ENCODE measurements around the gene VSTM1.

Gene VSTM1

DNA sequence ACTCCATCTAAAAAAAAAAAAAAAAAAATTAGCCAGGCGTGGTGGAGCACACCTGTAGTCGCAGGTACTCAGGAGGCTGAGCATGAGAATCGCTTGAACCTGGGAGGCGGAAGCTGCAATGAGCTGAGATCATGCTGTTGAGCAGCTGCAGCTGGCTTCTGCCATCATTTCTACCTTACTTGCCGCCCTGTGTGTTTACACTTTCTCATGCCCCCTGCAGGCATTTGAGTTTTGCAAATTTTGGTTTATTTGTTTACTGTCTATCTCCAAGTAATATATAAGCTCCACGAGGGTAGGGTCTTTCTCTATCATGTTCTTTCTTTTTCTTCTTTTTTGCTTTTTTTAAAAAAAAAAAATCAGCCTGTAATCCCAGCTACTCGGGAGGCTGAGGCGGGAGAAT, 54.3 kb downstream of the VSTM1 start:
- no peak for DNase-seq

DNA sequence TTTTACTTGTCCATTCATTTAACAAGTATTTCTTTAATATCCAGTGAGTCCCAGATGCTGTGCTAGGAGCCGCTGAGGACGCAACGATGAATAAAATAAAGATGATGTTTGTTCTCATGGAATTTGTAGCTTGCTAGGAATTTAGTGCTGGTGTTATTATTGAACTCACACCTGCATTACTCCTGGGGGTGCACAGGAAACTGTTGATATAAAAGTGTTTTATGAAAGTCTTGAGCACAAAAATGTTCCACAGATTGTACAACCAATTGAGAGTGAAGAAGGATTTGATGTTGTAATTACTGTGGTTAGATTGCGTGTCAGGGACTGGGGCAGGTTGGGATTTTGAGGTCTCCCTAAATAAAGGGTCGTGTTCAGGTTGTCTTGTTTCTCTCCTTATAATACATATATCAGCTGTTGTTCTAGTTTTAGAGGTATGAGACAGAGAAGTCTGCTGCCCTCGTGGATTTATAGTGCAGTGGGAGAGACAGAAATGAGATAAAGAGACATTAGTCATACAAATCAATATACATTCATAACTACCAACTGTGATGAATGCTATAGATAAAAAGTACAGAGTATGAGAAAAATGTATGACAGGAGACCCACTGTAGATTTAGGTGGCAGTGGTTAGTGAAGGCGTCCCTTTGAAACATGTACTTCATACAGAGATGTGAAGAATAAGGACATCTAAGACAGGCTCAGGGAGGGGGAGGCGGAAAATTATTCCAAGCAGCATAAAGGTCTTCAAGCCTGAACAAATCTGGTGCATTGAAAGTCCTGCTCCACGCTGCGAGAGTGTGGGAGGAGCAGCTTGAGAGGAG, 61.0 kb downstream of the VSTM1 start:
- DNase-seq = no peak

DNA sequence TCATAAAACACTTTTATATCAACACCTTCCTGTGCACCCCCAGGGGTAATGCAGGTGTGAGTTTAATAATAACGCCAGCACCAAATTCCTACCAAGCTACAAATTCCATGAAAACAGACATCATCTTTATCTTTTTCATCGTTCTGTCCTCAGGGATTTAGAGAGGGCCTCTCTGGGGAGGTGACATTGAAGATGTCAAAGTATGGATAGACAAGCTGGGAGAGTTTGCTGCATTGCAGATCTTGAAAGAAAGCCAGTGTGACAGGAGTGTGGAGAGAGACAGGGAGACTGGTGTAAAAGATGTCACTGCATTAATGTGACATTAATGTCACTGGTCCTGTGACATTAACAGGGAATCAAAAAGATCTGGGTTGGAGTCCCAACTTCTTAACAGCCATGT, 62.2 kb downstream of the VSTM1 start:
- DNase-seq = no peak

DNA sequence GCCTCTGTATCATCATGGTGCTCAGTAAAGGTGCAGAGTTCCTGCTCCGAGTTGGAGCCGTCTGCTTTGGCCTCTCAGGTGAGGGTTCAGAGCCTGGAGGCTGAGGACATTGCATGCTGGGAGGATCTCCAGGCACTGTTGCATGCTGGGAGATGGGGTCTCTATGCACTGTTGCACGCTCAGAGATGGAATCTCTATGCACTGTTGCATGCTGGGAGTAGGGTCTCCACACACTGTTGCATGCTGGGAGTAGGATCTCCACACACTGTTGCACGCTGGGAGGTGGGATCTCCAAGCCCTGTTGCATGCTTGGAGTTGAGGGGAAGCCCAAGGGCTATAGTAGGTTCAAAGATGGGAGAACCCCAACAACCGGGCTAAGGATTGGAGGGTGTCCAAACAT, 64.0 kb downstream of the VSTM1 start:
- no peak for DNase-seq

DNA sequence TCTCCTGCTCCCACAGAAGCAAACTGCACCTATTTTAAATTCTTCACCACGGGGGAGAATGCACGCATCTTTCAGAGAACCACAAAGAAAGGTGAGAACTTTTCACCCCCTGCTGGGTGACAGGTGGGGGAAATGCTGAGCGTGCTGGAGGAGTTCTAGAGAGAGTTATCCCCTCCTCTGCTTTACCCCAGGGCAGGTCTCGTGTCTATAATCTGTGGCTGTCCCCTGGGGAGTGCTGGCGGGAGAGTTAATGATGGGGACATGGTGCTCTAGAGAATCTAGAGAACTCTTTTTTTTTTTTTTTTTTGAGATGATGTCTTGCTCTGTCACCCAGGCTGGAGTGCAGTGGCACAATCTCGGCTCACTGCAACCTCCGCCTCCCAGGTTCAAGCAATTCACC, 65.5 kb downstream of the VSTM1 start:
- no peak for DNase-seq

DNA sequence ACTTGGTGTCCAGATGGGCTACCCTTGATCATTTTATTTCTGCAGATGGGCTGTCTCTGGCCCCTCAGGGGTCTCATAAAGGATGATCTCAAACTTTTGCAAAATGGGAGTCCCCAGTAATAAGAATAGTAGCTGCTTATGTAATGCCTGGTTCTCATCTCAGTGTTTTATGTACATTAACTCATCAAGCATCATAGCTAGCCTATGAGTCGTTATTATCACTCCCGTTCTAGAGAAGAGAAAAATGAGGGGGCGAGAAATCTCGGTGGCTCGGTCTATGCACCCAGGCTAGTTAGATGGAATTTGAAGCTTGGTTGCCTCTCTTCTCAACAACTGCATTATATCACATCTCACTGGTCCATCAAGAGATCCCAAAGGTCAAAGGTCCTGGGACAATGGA, 68.9 kb downstream of the VSTM1 start:
- DNase-seq = no peak

DNA sequence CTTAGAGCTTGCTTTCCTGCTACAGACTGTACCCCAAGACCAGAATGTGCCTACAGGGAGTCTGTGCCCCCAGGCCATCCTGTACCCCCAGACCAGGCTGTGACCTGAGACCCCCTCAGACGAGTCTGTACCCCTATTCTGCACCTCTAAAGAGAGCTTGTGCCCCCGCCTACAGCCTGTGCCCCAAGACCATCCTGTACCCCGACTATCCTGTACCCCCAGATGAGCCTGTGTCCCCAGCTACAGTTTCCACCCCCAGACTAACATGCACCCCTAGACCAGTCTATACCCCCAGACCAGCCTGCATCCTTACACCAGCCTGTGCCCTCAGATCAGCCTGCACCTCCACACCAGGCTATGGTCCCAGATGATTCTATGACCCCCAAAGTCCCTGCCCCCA, 70.2 kb downstream of the VSTM1 start:
- DNase-seq = no peak

DNA sequence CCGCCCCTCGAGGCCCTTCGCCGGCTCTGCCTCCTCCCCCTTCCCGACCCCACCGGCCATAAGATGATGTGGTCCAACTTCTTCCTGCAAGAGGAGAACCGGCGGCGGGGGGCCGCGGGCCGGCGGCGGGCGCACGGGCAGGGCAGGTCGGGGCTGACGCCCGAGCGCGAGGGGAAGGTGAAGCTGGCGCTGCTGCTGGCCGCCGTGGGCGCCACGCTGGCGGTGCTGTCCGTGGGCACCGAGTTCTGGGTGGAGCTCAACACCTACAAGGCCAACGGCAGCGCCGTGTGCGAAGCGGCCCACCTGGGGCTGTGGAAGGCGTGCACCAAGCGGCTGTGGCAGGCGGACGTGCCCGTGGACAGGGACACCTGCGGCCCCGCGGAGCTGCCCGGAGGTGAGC, 70.9 kb downstream of the VSTM1 start:
- no peak for DNase-seq

DNA sequence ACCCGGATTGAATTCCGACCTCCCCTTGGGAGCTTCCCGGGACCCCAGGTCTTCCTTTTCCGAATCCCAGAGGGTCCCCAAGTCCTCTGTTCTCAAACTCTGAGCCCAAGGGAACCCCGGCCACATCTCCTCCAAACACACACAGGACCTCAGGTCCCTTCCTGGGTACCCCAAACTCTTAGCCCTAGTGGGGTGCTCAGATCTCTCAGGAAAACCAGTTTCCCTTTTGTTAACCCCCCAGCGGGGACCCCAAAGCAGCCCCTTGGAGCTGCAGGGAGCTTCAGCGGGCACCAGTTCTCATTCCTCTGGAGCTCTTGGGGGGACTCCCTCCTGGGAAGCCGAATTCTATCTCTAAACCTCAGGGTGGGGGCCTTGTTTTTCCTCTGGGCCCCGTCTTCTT, 71.5 kb downstream of the VSTM1 start:
- DNase-seq = no peak

DNA sequence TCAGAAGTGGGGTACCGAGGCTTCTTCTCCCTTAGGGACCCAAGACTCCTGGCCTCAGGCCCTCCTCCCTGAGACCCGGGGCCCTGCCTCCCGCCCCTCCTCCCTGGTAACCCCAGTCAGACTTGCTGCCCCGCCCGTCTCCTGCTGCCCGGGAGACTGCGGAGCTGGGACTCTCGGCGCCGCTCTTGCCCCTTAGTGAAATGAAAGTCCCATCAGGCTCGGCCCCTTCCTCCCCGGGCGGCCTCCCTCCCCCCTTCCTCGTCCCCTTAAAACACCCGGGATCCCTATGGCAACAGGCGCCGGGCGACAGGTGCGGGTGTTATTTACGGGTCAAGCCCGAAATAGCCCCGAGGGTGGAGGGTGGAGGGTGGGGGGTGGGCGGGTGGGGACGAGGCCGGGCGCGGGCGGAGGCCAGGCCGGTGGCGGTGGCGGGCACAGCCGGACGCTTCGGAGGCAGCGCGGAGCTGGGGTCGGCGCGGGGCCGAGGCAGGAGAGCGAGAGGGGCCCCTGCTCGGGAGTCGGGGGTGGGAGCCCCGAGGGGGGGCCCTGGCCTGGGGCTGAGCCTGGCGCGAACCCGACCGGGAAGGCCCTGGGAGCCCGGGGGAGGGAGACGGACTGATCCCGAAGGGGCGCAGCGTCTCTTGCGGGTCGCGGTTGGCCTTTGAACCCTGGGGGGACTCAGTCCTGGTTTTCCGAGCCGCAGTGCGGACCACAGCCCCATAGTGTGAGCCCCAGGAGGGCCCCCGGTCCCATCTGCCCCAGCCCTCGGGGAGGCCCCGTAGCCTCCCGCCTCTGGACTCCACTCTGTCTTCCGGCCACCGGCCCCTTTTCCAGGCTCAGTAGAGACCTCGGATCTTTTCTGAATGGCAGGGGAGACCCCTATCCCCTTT, 72.2 kb downstream of the VSTM1 start, which contains the start of gene CACNG6:
Gene CACNG6 (plus strand): TSS at position 414 of the 890 bp plus-strand sequence. CDS start 1,241 bp downstream, outside the sequence.
- no peak for DNase-seq

Measured in effector CD4-positive, alpha-beta T cell (primary cell).